Esophagus muscularis mucosa (tissue), 4 donors: Measurements from ENCODE around the gene PLCG1.

Experiments used
- CTCF ChIP-seq, 3 experiments: fragments of 200-600 bp in 2 of 3; fragments of 450-650 bp in 1 of 3; sonication (generic) in 2 of 3; IDR thresholded peaks; one replicate each; pipeline ENCODE4 v1.5.1; 2017 to 2019; ENCODE audit warnings: antibody characterized with exemption in 3 of 3, mild to moderate bottlenecking in 2 of 3, moderate library complexity in 1 of 3
- EP300 ChIP-seq: sonication (generic); formaldehyde crosslinking; IDR thresholded peaks from one replicate; pipeline ENCODE4 v1.6.1; 2017; ENCODE audit warnings: antibody characterized with exemption
- POLR2AphosphoS5 ChIP-seq, 2 donors: sonication (generic); formaldehyde crosslinking; IDR thresholded peaks; one replicate each; pipeline ENCODE4 v1.6.1; 2017; ENCODE audit warnings: antibody characterized with exemption in 2 of 2

GRCh38 chr20:41214202-41214601 lies 76.9 kb downstream of the PLCG1 start:
- TF ChIP-seq CTCF (IDR thresholded peaks at IDR 0.05), result no peak
- no peak for TF ChIP-seq POLR2AphosphoS5 (IDR thresholded peaks at IDR 0.05)
- TF ChIP-seq EP300, result no peak
